SK-N-SH treated with all-trans-retinoic acid at 6 μM for 48 hours (cell line): ENCODE measurements around the gene FOXL3.

Source experiments
- ARNTL ChIP-seq: fragments of 450-650 bp; formaldehyde crosslinking; IDR thresholded peaks from 2 replicates; pipeline ENCODE4 v1.5.0; 2020; ENCODE audit warnings: low read depth, mild to moderate bottlenecking, moderate library complexity, borderline replicate concordance
- BACH2 ChIP-seq: fragments of 250-450 bp; sonication (Bioruptor Pico); IDR thresholded peaks from 2 replicates; pipeline ENCODE4 v1.9.0; 2021; ENCODE audit warnings: mild to moderate bottlenecking, borderline replicate concordance
- ESRRG ChIP-seq: fragments of 250-450 bp; sonication (Bioruptor Pico); IDR thresholded peaks from 2 replicates; pipeline ENCODE4 v1.6.1; 2021; ENCODE audit warnings: mild to moderate bottlenecking
- GLIS3 ChIP-seq: fragments of 250-450 bp; sonication (Bioruptor Pico); IDR thresholded peaks from 2 replicates; pipeline ENCODE4 v1.5.0; 2020; ENCODE audit warnings: mild to moderate bottlenecking, moderate library complexity
- ISL1 ChIP-seq: fragments of 250-450 bp; sonication (Bioruptor Pico); IDR thresholded peaks from 2 replicates; pipeline ENCODE4 v2.1.2; 2022; ENCODE audit warnings: mild to moderate bottlenecking, moderate library complexity
- PPARA ChIP-seq: fragments of 250-450 bp; sonication (Bioruptor Pico); IDR thresholded peaks from 2 replicates; pipeline ENCODE4 v1.5.0; 2020; ENCODE audit warnings: mild to moderate bottlenecking, borderline replicate concordance
- RARB ChIP-seq: fragments of 250-450 bp; sonication (Bioruptor Pico); IDR thresholded peaks from 2 replicates; pipeline ENCODE4 v1.8.0; 2021; ENCODE audit warnings: mild to moderate bottlenecking, moderate library complexity
- SNAI2 ChIP-seq: fragments of 250-450 bp; sonication (Bioruptor Pico); IDR thresholded peaks from 2 replicates; pipeline ENCODE4 v1.5.0; 2020; ENCODE audit warnings: mild to moderate bottlenecking, moderate library complexity
- TOX ChIP-seq: fragments of 250-450 bp; sonication (Bioruptor Pico); IDR thresholded peaks from 2 replicates; pipeline ENCODE4 v1.8.0; 2021; ENCODE audit warnings: mild to moderate bottlenecking, moderate library complexity, borderline replicate concordance
- ZFP30 ChIP-seq: fragments of 450-650 bp; formaldehyde crosslinking; IDR thresholded peaks from 2 replicates; pipeline ENCODE4 v1.5.0; 2022; ENCODE audit warnings: mild to moderate bottlenecking, moderate library complexity
- TF ChIP-seq, protein P1 (sequence below): fragments of 250-450 bp; sonication (Bioruptor Pico); IDR thresholded peaks from 2 replicates; pipeline ENCODE4 v1.5.0; 2020; ENCODE audit warnings: mild to moderate bottlenecking, moderate library complexity
- TF ChIP-seq, protein P2 (sequence below): fragments of 250-450 bp; sonication (Bioruptor Pico); IDR thresholded peaks from 2 replicates; pipeline ENCODE4 v1.5.1; 2020; ENCODE audit warnings: low read depth, mild to moderate bottlenecking, moderate library complexity
- TF ChIP-seq, protein P3 (sequence below): fragments of 250-450 bp; sonication (Bioruptor Pico); IDR thresholded peaks from 2 replicates; pipeline ENCODE4 v1.8.0; 2020; ENCODE audit warnings: mild to moderate bottlenecking, moderate library complexity, borderline replicate concordance

- TF ChIP-seq ESRRG, result no peak
- no peak for TF ChIP-seq ZFP30 (CRISPR knock-in tag)
- no peak for TF ChIP-seq GLIS3
- TF ChIP-seq BACH2 (CRISPR knock-in tag), result no peak
- TF ChIP-seq, protein P1, sequence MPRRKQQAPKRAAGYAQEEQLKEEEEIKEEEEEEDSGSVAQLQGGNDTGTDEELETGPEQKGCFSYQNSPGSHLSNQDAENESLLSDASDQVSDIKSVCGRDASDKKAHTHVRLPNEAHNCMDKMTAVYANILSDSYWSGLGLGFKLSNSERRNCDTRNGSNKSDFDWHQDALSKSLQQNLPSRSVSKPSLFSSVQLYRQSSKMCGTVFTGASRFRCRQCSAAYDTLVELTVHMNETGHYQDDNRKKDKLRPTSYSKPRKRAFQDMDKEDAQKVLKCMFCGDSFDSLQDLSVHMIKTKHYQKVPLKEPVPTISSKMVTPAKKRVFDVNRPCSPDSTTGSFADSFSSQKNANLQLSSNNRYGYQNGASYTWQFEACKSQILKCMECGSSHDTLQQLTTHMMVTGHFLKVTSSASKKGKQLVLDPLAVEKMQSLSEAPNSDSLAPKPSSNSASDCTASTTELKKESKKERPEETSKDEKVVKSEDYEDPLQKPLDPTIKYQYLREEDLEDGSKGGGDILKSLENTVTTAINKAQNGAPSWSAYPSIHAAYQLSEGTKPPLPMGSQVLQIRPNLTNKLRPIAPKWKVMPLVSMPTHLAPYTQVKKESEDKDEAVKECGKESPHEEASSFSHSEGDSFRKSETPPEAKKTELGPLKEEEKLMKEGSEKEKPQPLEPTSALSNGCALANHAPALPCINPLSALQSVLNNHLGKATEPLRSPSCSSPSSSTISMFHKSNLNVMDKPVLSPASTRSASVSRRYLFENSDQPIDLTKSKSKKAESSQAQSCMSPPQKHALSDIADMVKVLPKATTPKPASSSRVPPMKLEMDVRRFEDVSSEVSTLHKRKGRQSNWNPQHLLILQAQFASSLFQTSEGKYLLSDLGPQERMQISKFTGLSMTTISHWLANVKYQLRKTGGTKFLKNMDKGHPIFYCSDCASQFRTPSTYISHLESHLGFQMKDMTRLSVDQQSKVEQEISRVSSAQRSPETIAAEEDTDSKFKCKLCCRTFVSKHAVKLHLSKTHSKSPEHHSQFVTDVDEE (CRISPR knock-in tag), result no peak
- TF ChIP-seq, protein P2, sequence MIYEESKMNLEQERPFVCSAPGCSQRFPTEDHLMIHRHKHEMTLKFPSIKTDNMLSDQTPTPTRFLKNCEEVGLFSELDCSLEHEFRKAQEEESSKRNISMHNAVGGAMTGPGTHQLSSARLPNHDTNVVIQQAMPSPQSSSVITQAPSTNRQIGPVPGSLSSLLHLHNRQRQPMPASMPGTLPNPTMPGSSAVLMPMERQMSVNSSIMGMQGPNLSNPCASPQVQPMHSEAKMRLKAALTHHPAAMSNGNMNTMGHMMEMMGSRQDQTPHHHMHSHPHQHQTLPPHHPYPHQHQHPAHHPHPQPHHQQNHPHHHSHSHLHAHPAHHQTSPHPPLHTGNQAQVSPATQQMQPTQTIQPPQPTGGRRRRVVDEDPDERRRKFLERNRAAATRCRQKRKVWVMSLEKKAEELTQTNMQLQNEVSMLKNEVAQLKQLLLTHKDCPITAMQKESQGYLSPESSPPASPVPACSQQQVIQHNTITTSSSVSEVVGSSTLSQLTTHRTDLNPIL (CRISPR knock-in tag), result no peak
- no peak for TF ChIP-seq PPARA
- TF ChIP-seq ISL1 (CRISPR knock-in tag), result no peak
- TF ChIP-seq, protein P3, sequence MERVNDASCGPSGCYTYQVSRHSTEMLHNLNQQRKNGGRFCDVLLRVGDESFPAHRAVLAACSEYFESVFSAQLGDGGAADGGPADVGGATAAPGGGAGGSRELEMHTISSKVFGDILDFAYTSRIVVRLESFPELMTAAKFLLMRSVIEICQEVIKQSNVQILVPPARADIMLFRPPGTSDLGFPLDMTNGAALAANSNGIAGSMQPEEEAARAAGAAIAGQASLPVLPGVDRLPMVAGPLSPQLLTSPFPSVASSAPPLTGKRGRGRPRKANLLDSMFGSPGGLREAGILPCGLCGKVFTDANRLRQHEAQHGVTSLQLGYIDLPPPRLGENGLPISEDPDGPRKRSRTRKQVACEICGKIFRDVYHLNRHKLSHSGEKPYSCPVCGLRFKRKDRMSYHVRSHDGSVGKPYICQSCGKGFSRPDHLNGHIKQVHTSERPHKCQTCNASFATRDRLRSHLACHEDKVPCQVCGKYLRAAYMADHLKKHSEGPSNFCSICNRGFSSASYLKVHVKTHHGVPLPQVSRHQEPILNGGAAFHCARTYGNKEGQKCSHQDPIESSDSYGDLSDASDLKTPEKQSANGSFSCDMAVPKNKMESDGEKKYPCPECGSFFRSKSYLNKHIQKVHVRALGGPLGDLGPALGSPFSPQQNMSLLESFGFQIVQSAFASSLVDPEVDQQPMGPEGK (CRISPR knock-in tag), result no peak
- no peak for TF ChIP-seq TOX (CRISPR knock-in tag)
- TF ChIP-seq RARB, result no peak
- TF ChIP-seq SNAI2, result no peak
- TF ChIP-seq ARNTL, result no peak
Measured at GRCh38 chr7:272108-272615, 17.8 kb upstream of the FOXL3 start.
